DMS 273 treated with DMSO at 0.1 percent for 48 hours (cell line): ENCODE measurements around the gene ST6GALNAC6.
A peak's percentile ranks its signal among the peaks of the same experiment; 100 is the strongest.

Experiments
- DNase-seq: peaks from one replicate; lab custom pipeline; 2025; lab: John Stamatoyannopoulos, UW

Gene ST6GALNAC6

GRCh38 chr9:127899128-127899943 is at the start of gene ST6GALNAC6:
TSS of gene ST6GALNAC6 (minus strand) at chr9:127899603. CDS start at chr9:127897981, 1,622 bp downstream.
- DNase-seq: no peak

- no peak for DNase-seq
Measured at GRCh38 chr9:127947841-127948710, 48.7 kb upstream of the ST6GALNAC6 start.

- DNase-seq: no peak
Measured at GRCh38 chr9:127946728-127947127, 47.3 kb upstream of the ST6GALNAC6 start.

- no peak for DNase-seq
Measured at GRCh38 chr9:127945942-127946341, 46.5 kb upstream of the ST6GALNAC6 start.

GRCh38 chr9:127945338-127945737 is 45.9 kb upstream of the ST6GALNAC6 start:
- no peak for DNase-seq

GRCh38 chr9:127944586-127945218 is 45.3 kb upstream of the ST6GALNAC6 start:
- no peak for DNase-seq

- DNase-seq: peak; percentile 57
Measured at GRCh38 chr9:127943731-127944144, 44.3 kb upstream of the ST6GALNAC6 start.

- no peak for DNase-seq
Measured at GRCh38 chr9:127943011-127943662, 43.7 kb upstream of the ST6GALNAC6 start.

- no peak for DNase-seq
Measured at GRCh38 chr9:127942216-127943010, 43.0 kb upstream of the ST6GALNAC6 start.

- DNase-seq: no peak
Measured at GRCh38 chr9:127941961-127942215, 42.5 kb upstream of the ST6GALNAC6 start.

- DNase-seq: no peak
Measured at GRCh38 chr9:127941062-127941960, 41.9 kb upstream of the ST6GALNAC6 start.

GRCh38 chr9:127940593-127940992 is 41.2 kb upstream of the ST6GALNAC6 start:
- no peak for DNase-seq

GRCh38 chr9:127938298-127938690 is 38.9 kb upstream of the ST6GALNAC6 start:
- DNase-seq: no peak

GRCh38 chr9:127937388-127938297 is 38.2 kb upstream of the ST6GALNAC6 start, which contains the start of gene DPM2:
TSS of gene DPM2 (minus strand) at chr9:127937854. CDS start at chr9:127937820, 34 bp downstream.
- peak; percentile 44 for DNase-seq

- DNase-seq: no peak
Measured at GRCh38 chr9:127937056-127937387, 37.6 kb upstream of the ST6GALNAC6 start.

GRCh38 chr9:127936347-127936852 is 37.0 kb upstream of the ST6GALNAC6 start:
- no peak for DNase-seq

GRCh38 chr9:127935765-127936221 is 36.4 kb upstream of the ST6GALNAC6 start:
- no peak for DNase-seq

- DNase-seq: no peak
Measured at GRCh38 chr9:127934986-127935385, 35.6 kb upstream of the ST6GALNAC6 start.

- no peak for DNase-seq
Measured at GRCh38 chr9:127934248-127934647, 34.8 kb upstream of the ST6GALNAC6 start.
